NCI-H446 treated with DMSO at 0.1 percent for 48 hours (cell line): ENCODE measurements around the gene BMPR2.
"Not testable (repeated sequence)": the region's sequence is repeated elsewhere in the genome, so short reads cannot be mapped to it uniquely, and the experiment has no call there.

Source experiments
- DNase-seq: peaks from one replicate; lab custom pipeline; 2025; lab: John Stamatoyannopoulos, UW

BMPR2 gene

GRCh38 chr2:202382684-202383083, 6.6 kb downstream of the BMPR2 start:
- no peak for DNase-seq

GRCh38 chr2:202386495-202386894, 10.4 kb downstream of the BMPR2 start:
- not testable (repeated sequence) for DNase-seq

GRCh38 chr2:202387608-202388342, 11.6 kb downstream of the BMPR2 start:
- DNase-seq, result no peak

GRCh38 chr2:202400941-202401340, 24.8 kb downstream of the BMPR2 start:
- DNase-seq, result no peak

GRCh38 chr2:202405798-202406197, 29.7 kb downstream of the BMPR2 start:
- no peak for DNase-seq

GRCh38 chr2:202406445-202406978, 30.4 kb downstream of the BMPR2 start:
- DNase-seq, result no peak

GRCh38 chr2:202408546-202409140, 32.5 kb downstream of the BMPR2 start:
- no peak for DNase-seq

- DNase-seq, result no peak
Measured at GRCh38 chr2:202410092-202410491, 34.0 kb downstream of the BMPR2 start.

- DNase-seq, result no peak
Measured at GRCh38 chr2:202411097-202411496, 35.0 kb downstream of the BMPR2 start.

- DNase-seq, result no peak
Measured at GRCh38 chr2:202418027-202418426, 41.9 kb downstream of the BMPR2 start.

- DNase-seq, result no peak
Measured at GRCh38 chr2:202418511-202418910, 42.4 kb downstream of the BMPR2 start.

GRCh38 chr2:202423139-202423538, 47.0 kb downstream of the BMPR2 start:
- no peak for DNase-seq

GRCh38 chr2:202425036-202425435, 48.9 kb downstream of the BMPR2 start:
- no peak for DNase-seq

- no peak for DNase-seq
Measured at GRCh38 chr2:202426751-202427150, 50.6 kb downstream of the BMPR2 start.

- DNase-seq, result no peak
Measured at GRCh38 chr2:202429164-202429980, 53.2 kb downstream of the BMPR2 start.

- peak; percentile 31 for DNase-seq
Measured at GRCh38 chr2:202432776-202433175, 56.6 kb downstream of the BMPR2 start.

GRCh38 chr2:202434472-202434871, 58.3 kb downstream of the BMPR2 start:
- DNase-seq, result no peak

- DNase-seq, result no peak
Measured at GRCh38 chr2:202436626-202437025, 60.5 kb downstream of the BMPR2 start.

GRCh38 chr2:202440117-202440516, 64.0 kb downstream of the BMPR2 start:
- not testable (repeated sequence) for DNase-seq

- DNase-seq, result no peak
Measured at GRCh38 chr2:202442882-202443281, 66.8 kb downstream of the BMPR2 start.

- DNase-seq, result no peak
Measured at GRCh38 chr2:202444000-202444399, 67.9 kb downstream of the BMPR2 start.

GRCh38 chr2:202449344-202449743, 73.2 kb downstream of the BMPR2 start:
- no peak for DNase-seq

- DNase-seq, result no peak
Measured at GRCh38 chr2:202450785-202451184, 74.7 kb downstream of the BMPR2 start.
